ENCODE measurements around the gene AIRE. TPM values are rescaled to one million over a fixed set of nuclear protein-coding genes. Genes with fewer than 3 reads are reported as not detected.

The AIRE gene
- total RNA-seq, 4 donors from 2014 or later, result 1.7 TPM; not detected in 3

- Histone ChIP-seq H3K27me3 (no peaks in the 10 kb centered on the region), H3K9me3 (no peaks in the 10 kb centered on the region), H3K27ac (no peak overlapping the region), H3K4me1 (no peaks in the 10 kb centered on the region), H3K4me3 (no peak overlapping the region), H3K36me3 (peaks cover 0 to 95% (median 0%) of the 10 kb centered on the region in 3 donors)
- DNase-seq, result no peak
- TF ChIP-seq POLR2A (IDR thresholded peaks at IDR 0.05) (no peak), CTCF (IDR thresholded peaks at IDR 0.05) (no peak)
These were observed 27.0 kb downstream of the AIRE start for GRCh38 chr21:44312716-44313115.

- TF ChIP-seq CTCF (IDR thresholded peaks at IDR 0.05) (no peak), POLR2A (IDR thresholded peaks at IDR 0.05) (no peak)
- peaks cover 0 to 95% (median 0%) of the 10 kb centered on the region in 3 donors for H3K36me3 ChIP-seq
- H3K4me1 ChIP-seq, result no peaks in the 10 kb centered on the region
- H3K27me3 ChIP-seq, result no peaks in the 10 kb centered on the region
- H3K9me3 ChIP-seq, result no peaks in the 10 kb centered on the region
- no peak overlapping the region for H3K4me3 ChIP-seq
- DNase-seq, result no peak
- no peak overlapping the region for H3K27ac ChIP-seq
These were observed 27.8 kb downstream of the AIRE start for GRCh38 chr21:44313451-44313850.

DNA sequence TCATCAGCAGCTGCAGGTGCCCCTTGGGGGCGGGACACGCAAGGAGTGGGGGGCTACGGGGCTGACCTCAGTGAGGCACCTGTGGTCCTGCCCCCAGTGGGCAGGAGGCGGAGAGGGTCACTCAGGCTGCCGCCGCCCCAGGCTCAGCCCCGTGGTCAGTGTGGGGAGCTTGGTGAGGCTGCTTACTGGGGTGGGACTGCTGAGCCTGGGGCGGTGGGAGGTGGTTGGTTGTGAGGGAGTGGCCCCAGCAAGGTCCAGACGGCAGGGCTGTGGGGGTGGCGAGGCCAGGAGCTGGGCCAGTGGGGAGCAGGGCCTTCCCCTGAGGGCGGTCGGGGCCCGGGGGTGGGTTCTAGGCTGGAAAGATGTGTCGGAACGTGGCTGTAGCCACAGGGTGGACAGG is 28.5 kb downstream of the AIRE start:
- TF ChIP-seq POLR2A (IDR thresholded peaks at IDR 0.05) (no peak), CTCF (IDR thresholded peaks at IDR 0.05) (no peak)
- Histone ChIP-seq H3K4me3 (no peak overlapping the region), H3K27me3 (no peaks in the 10 kb centered on the region), H3K27ac (no peak overlapping the region), H3K4me1 (no peaks in the 10 kb centered on the region), H3K9me3 (no peaks in the 10 kb centered on the region), H3K36me3 (peaks cover 0 to 98% (median 0%) of the 10 kb centered on the region in 3 donors)
- no peak for DNase-seq

DNA sequence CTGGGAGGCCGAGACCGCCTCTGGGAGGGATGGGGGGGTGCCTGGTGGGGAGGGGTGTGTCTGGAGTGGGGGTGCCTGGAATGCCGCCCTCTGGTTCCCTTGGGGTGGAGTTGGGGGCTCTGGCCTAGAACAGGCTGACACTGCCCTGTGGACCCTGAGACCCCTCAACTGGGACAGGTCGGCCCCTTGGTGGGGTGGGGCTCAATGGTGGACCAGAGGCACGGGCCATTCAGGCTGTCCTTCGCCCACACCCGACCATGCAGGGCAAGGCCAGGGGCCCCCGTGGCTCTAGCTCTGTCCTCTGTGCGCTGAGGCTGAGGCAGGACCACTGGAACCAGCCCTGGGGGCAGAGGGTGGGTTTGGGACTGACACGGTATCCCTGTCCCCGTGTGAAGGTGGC is 28.9 kb downstream of the AIRE start:
- Histone ChIP-seq H3K4me1 (no peaks in the 10 kb centered on the region), H3K9me3 (no peaks in the 10 kb centered on the region), H3K27ac (no peak overlapping the region), H3K27me3 (no peaks in the 10 kb centered on the region), H3K36me3 (peaks cover 0 to 99% (median 0%) of the 10 kb centered on the region in 3 donors), H3K4me3 (no peak overlapping the region)
- no peak for TF ChIP-seq POLR2A (IDR thresholded peaks at IDR 0.05)
- no peak for TF ChIP-seq CTCF (IDR thresholded peaks at IDR 0.05)
- DNase-seq, result no peak

- DNase-seq, result no peak
- Histone ChIP-seq H3K4me1 (no peaks in the 10 kb centered on the region), H3K4me3 (no peak overlapping the region), H3K36me3 (peaks cover 0 to 99% (median 0%) of the 10 kb centered on the region in 3 donors), H3K9me3 (no peaks in the 10 kb centered on the region), H3K27ac (no peak overlapping the region), H3K27me3 (no peaks in the 10 kb centered on the region)
- TF ChIP-seq CTCF (IDR thresholded peaks at IDR 0.05), result no peak
These were observed 30.1 kb downstream of the AIRE start for GRCh38 chr21:44315691-44316203.
